PFSK-1 (cell line): ENCODE data around the gene UNC5B.

Experiments used
- FOXP2 ChIP-seq: optimal IDR thresholded peaks from 2 replicates; pipeline ENCODE3; 2011; ENCODE audit warnings: borderline replicate concordance, control low read depth, inconsistent platforms; ENCODE audit not compliant: insufficient read depth; ENCODE audit errors: extremely low read length, extremely low read depth
- POLR2AphosphoS5 ChIP-seq: IDR thresholded peaks from 2 replicates; pipeline ENCODE4 v1.6.1; 2012; ENCODE audit warnings: low read depth, mild to moderate bottlenecking, control low read depth, low read length, moderate library complexity
- REST ChIP-seq, 2 experiments: IDR thresholded peaks; 2 replicates each; pipeline versions ENCODE4 v1.6.1 to v1.8.0; 2011 to 2012; ENCODE audit warnings: low read depth in 2 of 2, low read length in 2 of 2, control low read depth in 1 of 2, inconsistent platforms in 1 of 2, mild to moderate bottlenecking in 1 of 2, moderate library complexity in 1 of 2; ENCODE audit not compliant: insufficient read depth in 1 of 2
- SIN3A ChIP-seq: IDR thresholded peaks from 2 replicates; pipeline ENCODE4 v1.6.1; 2012; ENCODE audit warnings: mild to moderate bottlenecking, low read length, moderate library complexity, borderline replicate concordance; ENCODE audit not compliant: insufficient read depth
- TAF1 ChIP-seq: IDR thresholded peaks from 2 replicates; pipeline ENCODE4 v1.6.1; 2012; ENCODE audit warnings: low read length, control low read depth, borderline replicate concordance; ENCODE audit not compliant: insufficient read depth

Gene UNC5B

DNA sequence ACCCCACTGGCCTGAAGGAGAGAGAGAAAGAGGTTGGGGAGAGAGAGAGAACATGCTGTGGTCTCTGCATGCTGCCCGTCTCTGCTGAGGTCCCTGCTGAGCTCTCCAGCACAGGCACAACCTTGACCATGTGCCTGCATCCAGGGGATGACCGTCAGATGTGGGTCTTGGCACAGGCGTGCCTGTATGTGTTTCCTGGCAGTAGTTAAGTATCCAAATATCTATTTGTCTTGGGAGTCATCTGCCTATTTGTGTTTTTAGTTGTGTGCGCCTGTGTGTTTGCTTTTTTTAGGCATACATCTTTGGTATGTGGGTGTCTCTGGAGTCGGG, 1.9 kb upstream of the UNC5B start:
- TF ChIP-seq TAF1, result no peak
- no peak for TF ChIP-seq FOXP2
- no peak for TF ChIP-seq POLR2AphosphoS5
- TF ChIP-seq REST (IDR thresholded peaks at IDR 0.05; ENCODE audit: insufficient read depth in 1 of 2, low read depth in 2 of 2, low read length in 2 of 2), result no peak
- no peak for TF ChIP-seq SIN3A

GRCh38 chr10:71211053-71211452, 1.3 kb upstream of the UNC5B start:
- TF ChIP-seq POLR2AphosphoS5 (no peak), FOXP2 (no peak)

DNA sequence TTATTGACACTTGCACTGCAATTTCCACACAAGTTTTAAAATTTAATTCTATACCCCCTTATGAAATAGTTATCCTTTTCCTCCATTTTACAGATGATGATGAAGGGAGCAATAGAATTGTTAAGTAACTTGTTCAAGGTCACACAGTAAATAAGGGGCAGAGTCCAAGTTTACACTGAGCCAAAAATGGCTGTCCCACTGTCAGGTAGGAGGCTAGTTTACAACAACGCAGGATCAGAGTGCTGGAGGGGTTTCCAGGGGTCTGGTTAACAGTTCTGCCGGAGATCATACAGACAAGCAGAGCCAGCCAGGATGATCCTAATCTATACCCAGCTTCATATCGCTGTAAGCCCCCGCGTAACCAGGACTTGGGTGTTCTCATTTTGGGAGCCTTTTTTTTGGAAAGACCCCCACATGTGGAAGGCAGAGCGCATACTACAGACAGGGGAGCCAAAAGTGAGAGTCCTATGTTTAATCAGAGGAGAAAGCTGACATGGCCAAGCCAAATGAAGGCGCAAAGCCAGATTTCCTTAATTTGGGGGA, 524 bp upstream of the UNC5B start:
- TF ChIP-seq POLR2AphosphoS5 (no peak; the same call in 1 of the 2 replicates), TAF1 (no peak), SIN3A (no peak), FOXP2 (no peak), REST (IDR thresholded peaks at IDR 0.05; ENCODE audit: insufficient read depth in 1 of 2, low read depth in 2 of 2, low read length in 2 of 2) (no peak)

- TF ChIP-seq POLR2AphosphoS5, result no peak
- TF ChIP-seq FOXP2, result no peak
- no peak for TF ChIP-seq REST (IDR thresholded peaks at IDR 0.05; ENCODE audit: insufficient read depth in 1 of 2, low read depth in 2 of 2, low read length in 2 of 2)
- TF ChIP-seq TAF1, result no peak
- no peak for TF ChIP-seq SIN3A
These were observed 804 bp downstream of the UNC5B start for GRCh38 chr10:71213127-71213621.

DNA sequence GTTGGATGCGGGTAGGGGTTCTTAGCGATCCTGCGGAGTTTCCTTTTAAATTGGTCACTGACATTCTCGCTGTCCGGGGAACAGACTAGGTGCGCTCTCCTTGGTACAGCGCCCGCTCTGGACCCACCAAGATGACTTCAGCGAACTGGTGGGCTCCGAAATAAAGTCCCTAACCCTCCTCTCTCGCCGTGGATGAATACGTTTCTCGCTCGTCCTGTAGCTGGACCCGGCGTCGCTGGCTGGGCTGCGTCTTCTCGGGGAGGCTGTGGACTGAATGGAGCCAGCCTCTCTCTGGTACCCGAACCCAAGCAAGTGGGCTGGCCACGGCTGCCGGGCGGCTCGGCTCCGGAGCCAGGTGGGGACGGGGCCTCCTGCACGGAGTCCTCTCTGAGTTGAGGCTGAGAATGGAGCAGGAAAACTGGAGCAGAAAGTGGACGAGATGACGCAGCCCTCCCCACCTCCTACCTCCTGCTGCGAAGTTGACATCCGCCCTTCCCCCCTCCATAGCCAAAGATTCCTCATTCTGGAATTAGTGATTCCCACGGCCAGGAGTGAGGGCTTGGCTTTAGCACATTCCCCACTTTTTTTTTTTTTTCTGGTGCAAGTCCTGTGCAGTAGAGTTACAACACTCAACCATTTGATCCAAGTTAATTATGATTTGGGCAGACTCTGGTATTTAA, 1.5 kb downstream of the UNC5B start:
- TF ChIP-seq FOXP2, result no peak
- peak; percentile 60; the same call in 1 of the 2 replicates for TF ChIP-seq POLR2AphosphoS5
- no peak for TF ChIP-seq SIN3A
- no peak for TF ChIP-seq TAF1
- 0 out of 4 replicates have a peak, but pooled peaks of 1 of the 2 experiments have one; percentile 10 for TF ChIP-seq REST (IDR thresholded peaks at IDR 0.05; ENCODE audit: insufficient read depth in 1 of 2, low read depth in 2 of 2, low read length in 2 of 2)
